HK-2 (cell line): ENCODE data around the gene ENG.

Experiments used
- DNase-seq: peaks from one replicate; pipeline ENCODE4 v3.0.0-alpha.2; 2018; ENCODE audit not compliant: unreplicated experiment

Gene ENG

GRCh38 chr9:127776924-127777289 lies 77.6 kb downstream of the ENG start:
- no peak for DNase-seq

- DNase-seq: no peak
Measured at GRCh38 chr9:127776195-127776923, 78.1 kb downstream of the ENG start.

- DNase-seq: no peak
Measured at GRCh38 chr9:127773981-127774380, 80.5 kb downstream of the ENG start.

- no peak for DNase-seq
Measured at GRCh38 chr9:127773272-127773671, 81.2 kb downstream of the ENG start.

GRCh38 chr9:127772603-127773002 lies 81.9 kb downstream of the ENG start:
- DNase-seq: no peak

GRCh38 chr9:127771570-127772189 lies 82.8 kb downstream of the ENG start:
- DNase-seq: no peak

GRCh38 chr9:127770905-127771569 lies 83.4 kb downstream of the ENG start:
- DNase-seq: peak; percentile 99

- no peak for DNase-seq
Measured at GRCh38 chr9:127770583-127770904, 83.9 kb downstream of the ENG start.

- DNase-seq: no peak
Measured at GRCh38 chr9:127769929-127770582, 84.4 kb downstream of the ENG start.

GRCh38 chr9:127769101-127769500 lies 85.4 kb downstream of the ENG start:
- no peak for DNase-seq

GRCh38 chr9:127768698-127769097 lies 85.8 kb downstream of the ENG start:
- no peak for DNase-seq

GRCh38 chr9:127767909-127768331 lies 86.5 kb downstream of the ENG start:
- no peak for DNase-seq

GRCh38 chr9:127767410-127767809 lies 87.0 kb downstream of the ENG start:
- no peak for DNase-seq

- no peak for DNase-seq
Measured at GRCh38 chr9:127765418-127765817, 89.0 kb downstream of the ENG start.
